NB4 (cell line): ENCODE measurements around the gene INPP5A.

Source experiments
- MYC ChIP-seq: IDR thresholded peaks from 2 replicates; pipeline ENCODE4 v1.6.1; 2011; ENCODE audit warnings: low read depth, low read length
- POLR2A ChIP-seq: IDR thresholded peaks from 2 replicates; pipeline ENCODE4 v1.6.1; 2011; ENCODE audit warnings: mild to moderate bottlenecking; ENCODE audit not compliant: insufficient read length; ENCODE audit errors: extremely low read depth
- TF ChIP-seq, protein P1 (sequence below): IDR thresholded peaks from one replicate; pipeline ENCODE4 v1.5.1; 2012; ENCODE audit warnings: low read depth, low read length

DNA sequence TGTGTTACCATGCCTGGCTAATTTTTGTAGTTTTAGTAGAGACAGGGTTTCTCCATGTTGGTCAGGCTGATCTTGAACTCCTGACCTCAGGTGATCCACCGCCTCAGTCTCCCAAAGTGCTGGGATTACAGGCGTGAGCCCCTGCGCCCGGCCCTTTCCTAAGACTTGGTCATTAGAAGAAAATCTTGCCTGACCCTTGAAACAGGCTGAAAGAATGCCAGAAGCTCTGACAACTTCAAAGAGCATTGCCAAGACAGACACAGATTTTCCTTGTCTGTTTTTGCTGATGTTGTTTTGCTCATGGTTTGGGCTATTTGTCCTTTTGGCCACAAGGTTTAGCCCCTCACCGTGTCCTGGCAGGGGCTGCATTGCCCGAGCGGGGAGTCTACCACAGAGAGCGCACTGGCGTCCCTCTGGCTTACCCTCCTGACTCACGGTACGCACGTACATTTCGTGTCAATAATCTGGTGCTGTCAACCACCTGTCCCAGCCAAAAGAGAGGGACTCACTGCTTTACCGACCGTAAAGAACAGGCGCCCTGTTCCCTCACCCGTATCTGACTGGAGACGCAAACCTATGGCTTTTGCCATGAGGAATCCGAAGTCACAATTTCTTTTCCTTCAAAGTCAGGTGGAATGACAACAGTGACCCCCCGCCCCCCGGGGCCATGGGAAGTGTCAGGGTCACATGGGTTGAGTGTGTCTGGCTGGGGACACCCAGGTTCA, 10.1 kb upstream of the INPP5A start:
- TF ChIP-seq, protein P1, sequence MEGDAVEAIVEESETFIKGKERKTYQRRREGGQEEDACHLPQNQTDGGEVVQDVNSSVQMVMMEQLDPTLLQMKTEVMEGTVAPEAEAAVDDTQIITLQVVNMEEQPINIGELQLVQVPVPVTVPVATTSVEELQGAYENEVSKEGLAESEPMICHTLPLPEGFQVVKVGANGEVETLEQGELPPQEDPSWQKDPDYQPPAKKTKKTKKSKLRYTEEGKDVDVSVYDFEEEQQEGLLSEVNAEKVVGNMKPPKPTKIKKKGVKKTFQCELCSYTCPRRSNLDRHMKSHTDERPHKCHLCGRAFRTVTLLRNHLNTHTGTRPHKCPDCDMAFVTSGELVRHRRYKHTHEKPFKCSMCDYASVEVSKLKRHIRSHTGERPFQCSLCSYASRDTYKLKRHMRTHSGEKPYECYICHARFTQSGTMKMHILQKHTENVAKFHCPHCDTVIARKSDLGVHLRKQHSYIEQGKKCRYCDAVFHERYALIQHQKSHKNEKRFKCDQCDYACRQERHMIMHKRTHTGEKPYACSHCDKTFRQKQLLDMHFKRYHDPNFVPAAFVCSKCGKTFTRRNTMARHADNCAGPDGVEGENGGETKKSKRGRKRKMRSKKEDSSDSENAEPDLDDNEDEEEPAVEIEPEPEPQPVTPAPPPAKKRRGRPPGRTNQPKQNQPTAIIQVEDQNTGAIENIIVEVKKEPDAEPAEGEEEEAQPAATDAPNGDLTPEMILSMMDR, result no peak
- TF ChIP-seq MYC, result no peak
- TF ChIP-seq POLR2A, result no peak
